Measurements from ENCODE around the gene SOS1. TPM values are rescaled to one million over a fixed set of nuclear protein-coding genes. Genes with fewer than 3 reads are reported as not detected.

Gene SOS1
- total and polyA plus RNA-seq, 2 donors (not counting 1 experiment from before 2014, with no cell fraction given) = 18.2 to 58.1 TPM

GRCh38 chr2:39158351-39158750 lies 37.5 kb upstream of the SOS1 start:
- Histone ChIP-seq H3K4me1 (ENCODE audit: control insufficient read depth in 2 of 2, insufficient read depth in 2 of 2, low read length in 2 of 2) (no peaks in the 10 kb centered on the region), H3K9me3 (ENCODE audit: control extremely low read depth in 1 of 3, control insufficient read depth in 2 of 3, insufficient read depth in 1 of 3, low read length in 2 of 3) (no peaks in the 10 kb centered on the region), H3K27ac (ENCODE audit: low read length in 2 of 2) (no peak overlapping the region), H4K20me1 (ENCODE audit: control insufficient read depth, insufficient read depth, low read length, poor library complexity, severe bottlenecking) (no peaks in the 10 kb centered on the region), H2AFZ (ENCODE audit: insufficient read depth, low read depth, low read length, poor library complexity, severe bottlenecking) (no peak overlapping the region), H3K9ac (ENCODE audit: low read length) (no peak overlapping the region), H3K4me2 (replicated peaks; ENCODE audit: low read depth, low read length, poor library complexity, severe bottlenecking) (no peak overlapping the region), H3K27me3 (replicated peaks in 1 of 4; ENCODE audit: control extremely low read depth in 1 of 4, control insufficient read depth in 3 of 4, insufficient read depth in 4 of 4, low read length in 3 of 4) (no peaks in the 10 kb centered on the region), H3K36me3 (replicated peaks in 1 of 2; ENCODE audit: control extremely low read depth in 1 of 2, control insufficient read depth in 1 of 2, extremely low read depth in 1 of 2, insufficient read depth in 2 of 2, low read length in 1 of 2) (no peaks in the 10 kb centered on the region), H3K4me3 (ENCODE audit: control extremely low read depth in 1 of 5, extremely low read depth in 1 of 5, insufficient read depth in 1 of 5, low read depth in 2 of 5, low read length in 4 of 5) (no peak overlapping the region), H3K79me2 (ENCODE audit: control insufficient read depth, insufficient read depth, low read length) (no peaks in the 10 kb centered on the region)
- H3K27me3 Mint-ChIP-seq = no peaks in the 10 kb centered on the region
- no peaks in the 10 kb centered on the region for H3K9me3 Mint-ChIP-seq (ENCODE audit: insufficient read depth)
- no peaks in the 10 kb centered on the region for H3K4me1 Mint-ChIP-seq
- ATAC-seq (ENCODE audit: low read depth) (no peak), DNase-seq (no peak)
- H3K4me3 Mint-ChIP-seq = no peak overlapping the region
- 93% methylated on average over 4 of the region's 4 CpGs for WGBS (ENCODE audit: insufficient coverage)
- CTCF ChIA-PET = no interaction called here
- POLR2A ChIA-PET = no interaction called here
- TF ChIP-seq CTCF (IDR thresholded peaks at IDR 0.05) = no peak
- no peak for TF ChIP-seq EZH2 (IDR thresholded peaks at IDR 0.05; ENCODE audit: borderline replicate concordance, insufficient read depth, low read depth, low read length, poor library complexity, severe bottlenecking)
- no peak overlapping the region for H3K27ac Mint-ChIP-seq
- intact Hi-C loops (cut with micrococcal nuclease) = no loop called here

- Histone ChIP-seq H3K36me3 (replicated peaks in 1 of 2; ENCODE audit: control extremely low read depth in 1 of 2, control insufficient read depth in 1 of 2, extremely low read depth in 1 of 2, insufficient read depth in 2 of 2, low read length in 1 of 2) (no peaks in the 10 kb centered on the region), H3K4me2 (replicated peaks; ENCODE audit: low read depth, low read length, poor library complexity, severe bottlenecking) (no peak overlapping the region), H4K20me1 (ENCODE audit: control insufficient read depth, insufficient read depth, low read length, poor library complexity, severe bottlenecking) (no peaks in the 10 kb centered on the region), H3K27me3 (replicated peaks in 1 of 4; ENCODE audit: control extremely low read depth in 1 of 4, control insufficient read depth in 3 of 4, insufficient read depth in 4 of 4, low read length in 3 of 4) (no peaks in the 10 kb centered on the region), H3K79me2 (ENCODE audit: control insufficient read depth, insufficient read depth, low read length) (no peaks in the 10 kb centered on the region), H3K4me1 (ENCODE audit: control insufficient read depth in 2 of 2, insufficient read depth in 2 of 2, low read length in 2 of 2) (no peaks in the 10 kb centered on the region), H3K27ac (ENCODE audit: low read length in 2 of 2) (no peak overlapping the region), H3K9ac (ENCODE audit: low read length) (no peak overlapping the region), H2AFZ (ENCODE audit: insufficient read depth, low read depth, low read length, poor library complexity, severe bottlenecking) (no peak overlapping the region), H3K9me3 (ENCODE audit: control extremely low read depth in 1 of 3, control insufficient read depth in 2 of 3, insufficient read depth in 1 of 3, low read length in 2 of 3) (no peaks in the 10 kb centered on the region), H3K4me3 (ENCODE audit: control extremely low read depth in 1 of 5, extremely low read depth in 1 of 5, insufficient read depth in 1 of 5, low read depth in 2 of 5, low read length in 4 of 5) (no peak overlapping the region)
- no peak for ATAC-seq (ENCODE audit: low read depth)
- DNase-seq = no peak
- WGBS (ENCODE audit: insufficient coverage) = no CpG with 5 or more reads among the region's 6 CpGs
- ChIA-PET POLR2A (no interaction called here), CTCF (no interaction called here)
- TF ChIP-seq CTCF (IDR thresholded peaks at IDR 0.05) = no peak
- TF ChIP-seq EZH2 (IDR thresholded peaks at IDR 0.05; ENCODE audit: borderline replicate concordance, insufficient read depth, low read depth, low read length, poor library complexity, severe bottlenecking) = no peak
- H3K4me3 Mint-ChIP-seq = no peak overlapping the region
- intact Hi-C loops (cut with micrococcal nuclease) = no loop called here
- H3K4me1 Mint-ChIP-seq = no peaks in the 10 kb centered on the region
- no peak overlapping the region for H3K27ac Mint-ChIP-seq
- H3K27me3 Mint-ChIP-seq = no peaks in the 10 kb centered on the region
- no peaks in the 10 kb centered on the region for H3K9me3 Mint-ChIP-seq (ENCODE audit: insufficient read depth)
These were observed 36.0 kb upstream of the SOS1 start for GRCh38 chr2:39156846-39157245.

All from B cell (primary cell).